GM12873 (cell line): ENCODE data around the gene PHLDA3.
A peak's percentile ranks its signal among the peaks of the same experiment; 100 is the strongest.

Source experiments
- TF ChIP-seq, protein P1 (sequence below): IDR thresholded peaks from 2 replicates; pipeline ENCODE4 v1.5.1; 2012; ENCODE audit warnings: low read depth, mild to moderate bottlenecking, moderate library complexity, low read length, control low read depth; ENCODE audit not compliant: insufficient read depth; ENCODE audit errors: missing control alignments

PHLDA3 gene

DNA sequence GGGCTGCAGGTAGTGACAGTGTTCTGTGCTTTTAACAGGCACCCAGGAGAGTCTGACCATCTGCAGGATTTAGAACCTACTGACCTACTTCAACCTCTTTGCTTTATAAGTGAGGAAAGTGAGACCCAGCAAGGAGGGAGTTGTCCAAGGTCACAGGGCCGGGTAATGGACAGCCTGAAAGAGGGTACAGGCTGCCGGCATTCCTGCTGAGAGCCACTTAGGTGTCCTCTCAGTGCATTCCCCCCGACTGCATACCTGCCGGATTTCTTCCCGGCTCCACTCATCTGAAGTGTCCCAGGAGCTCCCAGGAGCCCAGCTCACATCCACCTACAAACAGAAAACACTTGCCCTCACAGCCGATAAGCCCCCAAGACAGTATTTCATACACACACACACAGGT lies 13.9 kb downstream of the PHLDA3 start:
- TF ChIP-seq, protein P1, sequence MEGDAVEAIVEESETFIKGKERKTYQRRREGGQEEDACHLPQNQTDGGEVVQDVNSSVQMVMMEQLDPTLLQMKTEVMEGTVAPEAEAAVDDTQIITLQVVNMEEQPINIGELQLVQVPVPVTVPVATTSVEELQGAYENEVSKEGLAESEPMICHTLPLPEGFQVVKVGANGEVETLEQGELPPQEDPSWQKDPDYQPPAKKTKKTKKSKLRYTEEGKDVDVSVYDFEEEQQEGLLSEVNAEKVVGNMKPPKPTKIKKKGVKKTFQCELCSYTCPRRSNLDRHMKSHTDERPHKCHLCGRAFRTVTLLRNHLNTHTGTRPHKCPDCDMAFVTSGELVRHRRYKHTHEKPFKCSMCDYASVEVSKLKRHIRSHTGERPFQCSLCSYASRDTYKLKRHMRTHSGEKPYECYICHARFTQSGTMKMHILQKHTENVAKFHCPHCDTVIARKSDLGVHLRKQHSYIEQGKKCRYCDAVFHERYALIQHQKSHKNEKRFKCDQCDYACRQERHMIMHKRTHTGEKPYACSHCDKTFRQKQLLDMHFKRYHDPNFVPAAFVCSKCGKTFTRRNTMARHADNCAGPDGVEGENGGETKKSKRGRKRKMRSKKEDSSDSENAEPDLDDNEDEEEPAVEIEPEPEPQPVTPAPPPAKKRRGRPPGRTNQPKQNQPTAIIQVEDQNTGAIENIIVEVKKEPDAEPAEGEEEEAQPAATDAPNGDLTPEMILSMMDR: no peak

DNA sequence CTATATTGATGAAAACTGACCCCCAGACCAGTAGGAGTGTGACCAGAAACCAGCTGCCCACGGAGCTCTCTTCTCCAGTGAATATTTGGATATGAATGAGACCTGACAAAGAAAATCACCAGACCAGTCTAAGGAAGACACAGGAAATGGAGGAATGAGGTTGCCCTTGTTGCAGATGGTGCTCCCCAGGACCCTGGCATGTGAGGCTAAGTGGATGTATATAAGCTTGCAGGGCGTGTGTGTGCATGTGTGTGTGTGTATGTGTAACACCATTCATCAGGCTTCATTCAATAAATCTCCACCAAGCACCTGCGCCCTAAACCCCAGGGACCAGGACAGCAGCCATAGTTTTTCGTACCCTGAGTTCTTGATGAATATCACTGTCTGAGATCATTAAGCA lies 14.4 kb downstream of the PHLDA3 start:
- TF ChIP-seq, protein P1: no peak

DNA sequence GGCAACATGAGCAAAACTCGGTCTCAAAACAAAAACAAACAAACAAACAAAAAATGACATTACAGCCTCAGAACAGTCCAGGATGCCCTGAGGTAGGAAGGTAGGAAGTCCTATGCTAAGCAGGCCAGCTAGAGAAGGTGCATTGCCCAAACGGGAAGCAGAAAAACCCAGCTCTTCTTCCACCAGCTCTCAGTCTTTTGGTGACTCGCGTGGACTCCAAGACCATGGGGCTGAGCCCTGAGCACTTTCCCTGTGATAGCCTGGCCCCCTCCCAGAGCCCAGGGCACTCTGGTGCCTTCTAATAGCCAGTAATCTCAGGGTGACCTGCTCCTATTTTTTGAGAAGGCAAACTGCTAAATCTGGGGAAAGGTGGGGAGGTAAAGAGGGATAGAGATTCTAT lies 16.1 kb downstream of the PHLDA3 start:
- TF ChIP-seq, protein P1: no peak

DNA sequence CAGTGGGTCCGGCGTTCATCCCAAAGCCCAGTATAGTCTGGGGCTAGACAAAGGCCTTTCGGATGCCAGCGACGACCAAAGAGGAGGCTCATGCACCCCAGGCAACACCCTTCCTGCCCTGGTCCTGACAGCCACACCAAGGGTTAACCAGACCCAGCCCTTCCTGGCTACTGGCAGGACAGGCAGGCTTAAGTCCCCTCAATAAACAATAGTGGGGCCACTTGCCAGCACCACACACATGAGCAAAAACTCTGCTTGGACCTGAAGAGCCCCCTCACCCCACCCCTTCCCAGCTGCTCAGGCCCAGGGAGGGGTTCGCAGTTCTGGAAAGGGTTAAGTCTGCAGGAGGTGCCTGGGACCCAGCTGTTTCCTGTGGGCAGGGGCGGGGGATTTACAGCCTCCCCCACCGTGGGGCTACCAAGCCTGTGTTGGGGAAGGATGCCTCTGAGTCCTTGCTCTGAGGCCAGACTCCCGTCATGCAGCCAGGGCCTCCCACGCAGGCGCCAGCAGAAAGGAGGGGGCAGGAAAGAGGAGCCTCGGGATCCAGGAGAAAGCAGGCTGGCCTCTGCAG lies 18.2 kb downstream of the PHLDA3 start:
- TF ChIP-seq, protein P1: no peak

DNA sequence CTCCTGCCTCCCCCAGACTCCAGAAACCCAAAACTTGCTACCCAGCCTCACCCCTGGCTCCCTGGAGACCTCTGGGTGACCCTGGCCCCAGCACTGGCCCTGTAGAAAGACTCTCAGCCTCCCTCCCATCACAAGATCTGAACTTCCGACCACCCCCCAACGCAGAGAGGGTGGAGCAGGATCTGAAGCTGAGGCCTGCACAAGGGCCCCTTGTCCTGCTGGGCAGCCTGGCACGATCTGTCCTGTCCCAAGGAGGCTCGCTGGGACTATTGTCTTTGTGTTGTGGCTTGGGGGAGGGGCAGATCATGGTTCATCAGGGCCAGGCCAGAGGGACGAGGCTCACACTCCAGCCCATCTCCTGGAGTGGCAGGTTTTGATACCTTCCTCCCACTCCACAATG lies 20.0 kb downstream of the PHLDA3 start:
- TF ChIP-seq, protein P1: no peak

DNA sequence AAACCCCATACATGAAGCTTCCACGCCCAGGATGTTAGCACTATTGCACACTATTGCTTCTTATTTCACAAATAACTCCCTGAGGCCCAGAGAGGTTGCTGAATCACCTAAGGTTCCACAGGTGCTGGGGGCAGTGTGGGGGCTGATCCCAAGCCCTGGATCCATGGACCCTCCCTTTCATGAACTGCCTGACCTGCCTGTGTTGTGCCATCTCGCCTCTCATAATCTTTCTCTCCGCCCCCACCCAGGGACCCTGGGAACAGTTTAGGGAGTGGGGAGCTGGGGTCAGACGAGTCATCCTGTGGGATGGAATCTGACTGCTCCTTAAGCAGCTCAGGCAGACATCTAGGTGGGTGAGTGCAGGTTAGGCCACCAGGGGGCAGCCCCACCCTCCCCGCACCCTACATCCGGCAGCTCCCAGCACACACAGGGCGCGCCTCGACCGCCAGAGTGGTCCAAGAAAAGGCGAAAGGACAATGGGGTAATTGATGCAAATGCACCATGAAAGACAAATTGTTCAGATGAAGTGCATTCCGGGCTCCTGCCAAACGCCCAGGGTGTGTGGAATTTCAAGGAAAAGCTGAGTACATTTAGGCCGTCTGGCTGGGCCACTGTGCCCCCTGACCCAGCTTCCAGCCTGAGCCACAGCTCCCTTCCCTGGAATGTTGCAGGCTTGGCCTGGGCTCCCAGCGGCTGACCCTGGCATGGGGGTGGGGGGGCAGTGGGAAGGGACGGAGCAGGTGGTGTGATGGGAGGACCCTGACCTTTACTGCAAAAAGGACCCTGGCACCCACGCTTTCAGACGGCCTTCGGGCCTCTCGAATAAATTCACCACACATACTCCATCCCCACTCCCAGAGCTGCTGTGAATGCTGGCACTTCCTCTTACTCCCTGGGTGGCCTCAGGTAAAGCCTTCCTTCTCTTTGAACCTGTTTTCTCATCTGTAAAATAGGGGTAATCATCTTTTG lies 20.8 kb downstream of the PHLDA3 start:
- TF ChIP-seq, protein P1: peak; percentile 92

DNA sequence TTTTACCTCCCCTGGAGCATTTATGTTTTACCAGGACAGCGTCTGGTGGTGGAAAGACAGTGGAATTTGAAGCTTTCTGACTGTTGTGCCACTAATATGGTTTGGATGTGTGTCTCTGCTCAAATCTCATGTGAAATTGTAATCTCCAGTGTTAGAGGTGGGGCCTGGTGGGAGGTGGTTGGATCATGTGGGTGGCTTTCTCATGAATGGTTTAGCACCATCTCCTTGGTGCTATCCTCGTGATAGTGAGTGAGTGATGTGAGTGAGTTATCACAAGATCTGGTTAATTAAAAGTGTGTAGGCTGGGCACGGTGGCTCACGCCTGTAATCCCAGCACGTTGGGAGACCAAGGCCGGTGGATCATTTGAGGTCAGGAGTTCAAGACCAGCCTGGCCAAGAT lies 23.7 kb downstream of the PHLDA3 start:
- TF ChIP-seq, protein P1: no peak
